Stimulated activated CD4-positive, alpha-beta T cell treated with anti-CD3 and anti-CD28 coated beads, Interleukin-4, amount 100 ng/mL, for 48 hours (primary cell): ENCODE measurements around the gene TERB1.

ENCODE experiments used
- DNase-seq, 2 donors: peaks; one replicate each; pipeline ENCODE4 v3.0.0-alpha.2; 2020; ENCODE audit warnings: low read depth in 2 of 2

Gene TERB1

DNA sequence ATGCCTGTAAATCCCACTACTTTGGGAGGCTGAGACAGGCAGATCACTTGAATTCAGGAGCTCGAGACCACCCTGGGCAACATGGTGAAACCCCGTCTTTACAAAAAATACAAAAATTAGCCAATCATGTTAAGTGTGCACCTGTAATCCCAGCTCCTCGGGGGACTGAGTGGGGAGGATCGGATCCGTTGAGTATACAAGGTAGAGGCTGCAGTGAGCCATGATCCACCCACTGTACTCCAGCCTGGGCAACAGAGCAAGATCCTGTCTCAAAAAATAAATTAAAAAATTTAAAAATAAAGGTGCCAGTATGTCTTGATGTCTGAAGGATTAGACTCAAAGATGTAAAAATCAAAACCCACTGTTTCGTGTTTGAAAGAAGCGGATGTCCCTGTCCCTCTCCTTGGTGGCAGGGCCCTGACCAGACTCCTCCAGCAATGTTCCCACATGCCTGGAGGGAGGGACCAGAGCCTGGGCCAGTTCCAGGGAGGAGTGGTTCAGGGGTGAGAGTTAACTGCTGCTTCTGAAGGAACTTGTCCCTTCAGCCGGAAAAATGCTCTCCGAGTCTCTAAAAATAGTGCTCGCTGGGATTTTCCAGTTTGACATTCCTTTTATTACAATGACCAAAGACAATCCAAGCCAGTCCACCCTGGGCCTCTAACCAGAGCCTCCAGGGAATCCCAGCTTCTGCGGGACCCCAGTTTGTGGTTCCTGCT, 95.4 kb downstream of the TERB1 start:
- DNase-seq: no peak
